HFFc6 (cell line): Measurements from ENCODE around the gene FAP. TPM values are rescaled to one million over a fixed set of nuclear protein-coding genes. Genes with fewer than 3 reads are reported as not detected.

ENCODE experiments used
- DNase-seq: peaks from one replicate; pipeline ENCODE4 v3.0.0-alpha.2; 2018
- H3K27ac Mint-ChIP-seq: 2 replicates; pipeline ENCODE4 v1.8.0; 2020; ENCODE audit warnings: mild to moderate bottlenecking, mixed read lengths
- H3K27me3 Mint-ChIP-seq: 2 replicates; pipeline ENCODE4 v1.8.0; 2021; ENCODE audit warnings: mild to moderate bottlenecking, moderate library complexity, mixed read lengths; ENCODE audit not compliant: insufficient read depth
- H3K36me3 Mint-ChIP-seq: 2 replicates; pipeline ENCODE4 v1.8.0; 2021; ENCODE audit warnings: low read depth, mixed read lengths
- H3K4me1 Mint-ChIP-seq: 2 replicates; pipeline ENCODE4 v1.8.0; 2020; ENCODE audit warnings: low read depth, mixed read lengths
- H3K4me3 Mint-ChIP-seq: 2 replicates; pipeline ENCODE4 v1.8.0; 2020; ENCODE audit warnings: mild to moderate bottlenecking, moderate library complexity, mixed read lengths
- H3K9me3 Mint-ChIP-seq: 2 replicates; pipeline ENCODE4 v1.8.0; 2020; ENCODE audit warnings: mild to moderate bottlenecking, mixed read lengths
- total RNA-seq, 6 experiments: library from RNA; stranded (reverse); fragmentation: NEBNext Ultra II Directional; extraction: Animal tissue kit (Norgen Biotek cat#: 25700); gene quantifications; 2 replicates in 1 of 6; 3 replicates in 5 of 6; pipeline ENCODE4 v1.2.3, GENCODE V29; 2021
- TF ChIP-seq, protein P1 (sequence below): fragments of 200-600 bp; sonication (generic); IDR thresholded peaks from 2 replicates; pipeline ENCODE4 v1.5.0; 2021; ENCODE audit warnings: antibody characterized with exemption, mild to moderate bottlenecking

FAP gene
- total RNA-seq, 6 experiments from 2014 or later: 62.6 to 101 (median 67.0) TPM

DNA sequence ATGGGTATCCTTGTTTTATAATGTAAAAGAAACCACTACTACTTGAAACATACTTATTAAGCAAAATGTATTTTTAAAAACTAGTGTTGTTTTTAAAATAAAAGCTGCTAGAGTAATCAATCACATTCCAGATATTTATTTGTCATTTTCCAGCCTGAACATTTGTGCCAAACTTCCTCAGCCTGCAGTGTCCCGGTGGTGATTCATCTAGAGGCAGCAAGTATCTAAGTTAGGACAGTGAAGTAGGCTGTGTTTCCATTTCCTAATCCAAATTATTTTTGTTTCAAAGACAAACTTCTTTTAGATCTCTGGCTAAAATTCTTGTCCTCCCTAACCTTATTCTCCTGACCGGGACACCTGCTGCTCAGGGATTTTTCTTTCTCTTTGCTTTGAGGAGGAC, 78.4 kb downstream of the FAP start:
- Mint-ChIP-seq H3K27me3 (peaks cover under 1% of the 10 kb centered on the region; the same call in 1 of the 2 replicates), H3K4me1 (peaks cover 25% of the 10 kb centered on the region), H3K9me3 (no peaks in the 10 kb centered on the region), H3K36me3 (peaks cover 13% of the 10 kb centered on the region), H3K4me3 (no peak overlapping the region), H3K27ac (no peak overlapping the region; the same call in 1 of the 2 replicates)
- TF ChIP-seq, protein P1, sequence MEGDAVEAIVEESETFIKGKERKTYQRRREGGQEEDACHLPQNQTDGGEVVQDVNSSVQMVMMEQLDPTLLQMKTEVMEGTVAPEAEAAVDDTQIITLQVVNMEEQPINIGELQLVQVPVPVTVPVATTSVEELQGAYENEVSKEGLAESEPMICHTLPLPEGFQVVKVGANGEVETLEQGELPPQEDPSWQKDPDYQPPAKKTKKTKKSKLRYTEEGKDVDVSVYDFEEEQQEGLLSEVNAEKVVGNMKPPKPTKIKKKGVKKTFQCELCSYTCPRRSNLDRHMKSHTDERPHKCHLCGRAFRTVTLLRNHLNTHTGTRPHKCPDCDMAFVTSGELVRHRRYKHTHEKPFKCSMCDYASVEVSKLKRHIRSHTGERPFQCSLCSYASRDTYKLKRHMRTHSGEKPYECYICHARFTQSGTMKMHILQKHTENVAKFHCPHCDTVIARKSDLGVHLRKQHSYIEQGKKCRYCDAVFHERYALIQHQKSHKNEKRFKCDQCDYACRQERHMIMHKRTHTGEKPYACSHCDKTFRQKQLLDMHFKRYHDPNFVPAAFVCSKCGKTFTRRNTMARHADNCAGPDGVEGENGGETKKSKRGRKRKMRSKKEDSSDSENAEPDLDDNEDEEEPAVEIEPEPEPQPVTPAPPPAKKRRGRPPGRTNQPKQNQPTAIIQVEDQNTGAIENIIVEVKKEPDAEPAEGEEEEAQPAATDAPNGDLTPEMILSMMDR: no peak
- no peak for DNase-seq

DNA sequence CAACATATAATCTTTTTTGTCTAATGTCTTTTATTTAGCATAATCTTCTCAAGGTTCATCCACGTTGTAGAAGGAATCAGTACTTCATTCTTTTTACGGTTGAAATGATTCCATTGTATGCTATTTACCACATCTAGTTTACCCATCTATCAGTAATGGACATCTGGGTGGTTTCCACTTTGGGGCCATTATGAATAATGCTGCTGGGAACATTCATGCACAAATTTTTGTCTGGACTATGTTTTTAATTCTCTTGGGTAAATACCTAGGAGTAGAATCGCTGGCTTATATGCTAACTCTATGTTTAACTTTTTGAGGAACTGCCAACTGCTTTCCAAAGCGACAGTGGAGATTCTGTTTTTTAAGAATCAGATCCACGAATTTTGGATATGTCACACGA, 83.8 kb downstream of the FAP start:
- H3K4me3 Mint-ChIP-seq: no peak overlapping the region
- TF ChIP-seq, protein P1: no peak
- H3K4me1 Mint-ChIP-seq: peaks cover 12% of the 10 kb centered on the region
- H3K9me3 Mint-ChIP-seq: no peaks in the 10 kb centered on the region
- no peak overlapping the region for H3K27ac Mint-ChIP-seq
- DNase-seq: no peak
- peaks cover 3% of the 10 kb centered on the region for H3K27me3 Mint-ChIP-seq
- no peaks in the 10 kb centered on the region for H3K36me3 Mint-ChIP-seq

DNA sequence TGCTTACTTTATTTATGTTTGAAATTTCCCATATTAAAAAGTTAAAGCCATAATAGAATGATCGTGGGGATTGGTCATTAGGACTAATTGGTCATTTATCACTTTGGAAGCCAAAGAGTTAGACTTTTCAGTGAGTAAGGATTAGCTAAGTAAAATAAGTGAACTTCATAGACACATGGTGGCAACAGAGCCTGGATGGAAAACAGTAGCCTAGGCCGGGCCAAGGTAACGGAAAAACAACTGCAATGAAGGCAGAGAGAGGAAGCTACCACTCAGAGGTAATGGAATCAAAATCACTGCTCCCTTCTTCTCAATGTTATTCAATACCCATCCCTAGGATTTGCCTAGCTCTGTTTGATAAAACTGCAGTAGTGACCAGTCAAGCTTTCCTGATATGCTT, 87.1 kb downstream of the FAP start:
- TF ChIP-seq, protein P1: no peak
- no peak for DNase-seq
- H3K27ac Mint-ChIP-seq: no peak overlapping the region
- H3K4me3 Mint-ChIP-seq: no peak overlapping the region
- H3K27me3 Mint-ChIP-seq: peaks cover 3% of the 10 kb centered on the region
- peaks cover 7% of the 10 kb centered on the region; the same call in 1 of the 2 replicates for H3K4me1 Mint-ChIP-seq
- no peaks in the 10 kb centered on the region for H3K36me3 Mint-ChIP-seq
- H3K9me3 Mint-ChIP-seq: no peaks in the 10 kb centered on the region

DNA sequence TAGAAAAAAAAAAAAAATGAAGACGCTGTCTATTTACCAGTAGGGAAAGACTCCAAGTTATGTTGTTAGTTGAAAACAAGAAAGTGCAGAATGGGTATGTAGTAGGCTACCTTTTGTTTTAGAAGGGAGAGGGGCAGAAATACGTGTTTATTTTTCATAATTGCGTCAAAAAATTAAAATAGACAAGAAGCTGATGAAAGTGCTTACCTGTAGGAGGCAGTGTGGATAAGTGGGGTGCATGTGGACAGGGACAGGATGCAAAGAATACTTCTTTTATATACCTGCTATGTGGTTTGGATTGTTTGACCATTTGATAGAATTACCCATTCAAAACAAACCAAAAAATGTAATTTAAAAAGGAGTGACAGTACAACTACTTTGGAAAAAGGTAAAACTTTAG, 88.2 kb downstream of the FAP start:
- H3K36me3 Mint-ChIP-seq: no peaks in the 10 kb centered on the region
- TF ChIP-seq, protein P1: peak; percentile 56; the same call in 1 of the 2 replicates

DNA sequence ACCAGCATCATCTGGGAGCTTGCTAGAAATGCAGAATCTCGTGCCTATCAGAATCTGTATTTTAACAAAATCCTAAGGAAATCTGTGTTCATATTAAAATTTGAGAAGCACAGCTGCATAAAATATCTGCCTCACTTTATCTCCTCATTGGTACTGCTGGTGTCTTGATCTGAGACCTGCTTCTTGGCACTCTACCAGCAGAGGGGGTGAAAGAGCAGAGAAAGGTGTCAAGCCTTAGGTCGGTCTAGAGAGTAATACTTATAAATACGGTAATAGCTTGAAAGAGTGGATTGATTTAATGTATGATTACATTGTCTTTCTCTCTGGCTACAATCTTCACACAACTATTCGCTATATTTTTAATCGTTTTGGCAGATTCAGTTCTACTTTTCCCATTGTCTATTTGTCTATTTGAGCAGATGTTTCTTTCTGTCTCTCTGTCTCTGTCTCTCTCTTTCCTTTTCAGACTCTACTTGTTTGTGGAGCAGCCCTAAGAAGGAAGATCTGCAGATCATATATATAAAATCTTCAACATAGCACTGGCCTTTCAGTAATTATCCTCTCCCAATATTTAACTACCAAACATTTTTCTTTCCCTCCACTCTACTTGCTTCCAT, 89.5 kb downstream of the FAP start:
- TF ChIP-seq, protein P1: peak; percentile 77
- Mint-ChIP-seq H3K4me1 (peaks cover 7% of the 10 kb centered on the region; the same call in 1 of the 2 replicates), H3K27ac (no peak overlapping the region), H3K27me3 (peaks cover 2% of the 10 kb centered on the region), H3K9me3 (no peaks in the 10 kb centered on the region), H3K36me3 (no peaks in the 10 kb centered on the region), H3K4me3 (peak overlapping the region; percentile 5)
- DNase-seq: peak; percentile 42

More for the DNA sequence above, 88.2 kb downstream of the FAP start:
- Mint-ChIP-seq H3K4me3 (no peak overlapping the region), H3K4me1 (peaks cover 7% of the 10 kb centered on the region; the same call in 1 of the 2 replicates), H3K27me3 (peaks cover 3% of the 10 kb centered on the region), H3K27ac (no peak overlapping the region), H3K9me3 (no peaks in the 10 kb centered on the region)
- DNase-seq: no peak
